Fibroblast of mammary gland (primary cell): ENCODE measurements around the gene PCNX1.

Experiments used
- DNase-seq: peaks from one replicate; pipeline ENCODE4 v3.0.0-alpha.2; 2010; ENCODE audit warnings: low read depth
- H3K4me3 ChIP-seq: 2 replicates; pipeline ENCODE4 v1.5.1; 2011; ENCODE audit warnings: low read depth, mild to moderate bottlenecking, low read length, moderate library complexity; ENCODE audit not compliant: control insufficient read depth
- TF ChIP-seq, protein P1 (sequence below): conservative IDR thresholded peaks from 2 replicates; pipeline ENCODE4 v1.5.1; 2011; ENCODE audit warnings: low read depth, low read length, inconsistent platforms; ENCODE audit not compliant: control insufficient read depth, insufficient read depth

PCNX1 gene

DNA sequence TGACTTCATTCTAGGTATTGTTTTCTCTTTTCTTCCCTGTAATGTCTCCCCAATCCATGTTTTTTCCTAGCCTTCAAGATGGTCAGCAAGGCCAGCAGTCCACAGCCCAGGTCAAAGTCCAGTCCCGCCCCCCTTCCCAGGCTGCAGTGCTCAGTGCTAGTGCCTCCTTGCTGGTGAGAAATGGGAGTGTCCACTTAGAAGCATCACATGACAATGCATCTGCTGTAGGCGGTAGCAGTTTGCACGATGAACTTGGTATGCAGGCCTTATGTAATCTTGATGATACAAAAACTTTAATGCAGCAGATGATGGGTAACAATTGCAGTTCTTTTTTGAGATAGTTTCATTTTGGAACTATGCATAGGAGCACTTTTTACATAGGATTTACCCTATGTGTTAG is 88.4 kb downstream of the PCNX1 start:
- no peak for DNase-seq
- no peak overlapping the region for H3K4me3 ChIP-seq
- TF ChIP-seq, protein P1, sequence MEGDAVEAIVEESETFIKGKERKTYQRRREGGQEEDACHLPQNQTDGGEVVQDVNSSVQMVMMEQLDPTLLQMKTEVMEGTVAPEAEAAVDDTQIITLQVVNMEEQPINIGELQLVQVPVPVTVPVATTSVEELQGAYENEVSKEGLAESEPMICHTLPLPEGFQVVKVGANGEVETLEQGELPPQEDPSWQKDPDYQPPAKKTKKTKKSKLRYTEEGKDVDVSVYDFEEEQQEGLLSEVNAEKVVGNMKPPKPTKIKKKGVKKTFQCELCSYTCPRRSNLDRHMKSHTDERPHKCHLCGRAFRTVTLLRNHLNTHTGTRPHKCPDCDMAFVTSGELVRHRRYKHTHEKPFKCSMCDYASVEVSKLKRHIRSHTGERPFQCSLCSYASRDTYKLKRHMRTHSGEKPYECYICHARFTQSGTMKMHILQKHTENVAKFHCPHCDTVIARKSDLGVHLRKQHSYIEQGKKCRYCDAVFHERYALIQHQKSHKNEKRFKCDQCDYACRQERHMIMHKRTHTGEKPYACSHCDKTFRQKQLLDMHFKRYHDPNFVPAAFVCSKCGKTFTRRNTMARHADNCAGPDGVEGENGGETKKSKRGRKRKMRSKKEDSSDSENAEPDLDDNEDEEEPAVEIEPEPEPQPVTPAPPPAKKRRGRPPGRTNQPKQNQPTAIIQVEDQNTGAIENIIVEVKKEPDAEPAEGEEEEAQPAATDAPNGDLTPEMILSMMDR = no peak

DNA sequence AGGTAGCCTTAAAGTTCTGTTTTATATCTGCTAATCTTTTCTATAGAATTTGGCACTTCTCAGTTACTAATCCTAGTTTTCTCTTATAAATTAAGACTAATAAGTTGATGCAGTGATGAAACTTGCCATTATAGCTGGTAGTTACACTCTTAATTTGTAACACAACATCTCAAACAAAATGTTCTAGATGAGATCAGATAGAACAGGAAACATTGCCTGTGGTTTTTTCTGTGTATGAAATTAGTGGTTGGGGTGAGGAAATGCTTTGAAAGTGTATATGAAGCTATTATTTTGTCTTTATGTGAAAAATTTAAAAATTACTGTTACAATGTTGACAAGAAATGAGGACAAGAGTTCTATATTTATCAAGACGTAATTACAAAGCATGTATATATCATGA is 91.9 kb downstream of the PCNX1 start:
- H3K4me3 ChIP-seq = no peak overlapping the region
- TF ChIP-seq, protein P1 = no peak
- no peak for DNase-seq

DNA sequence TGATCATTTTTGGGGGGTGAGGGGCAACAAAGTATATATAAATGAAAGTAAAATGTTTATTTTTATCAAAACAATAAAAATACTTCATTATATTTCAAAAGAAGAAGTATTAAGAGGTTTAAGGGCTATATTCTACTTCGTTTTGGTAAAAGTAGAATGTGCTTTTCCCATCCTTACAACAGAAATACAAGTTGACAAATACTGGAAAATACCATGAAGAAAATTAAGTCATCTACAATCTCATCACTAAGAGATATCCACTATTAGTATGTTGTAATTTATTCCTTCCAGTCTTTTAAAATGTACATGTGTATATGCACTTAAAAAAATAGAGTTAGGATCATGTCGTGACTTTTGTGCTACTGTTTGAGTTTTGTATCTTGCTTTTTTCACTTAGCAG is 92.8 kb downstream of the PCNX1 start:
- no peak overlapping the region for H3K4me3 ChIP-seq
- no peak for DNase-seq
- TF ChIP-seq, protein P1 = no peak

DNA sequence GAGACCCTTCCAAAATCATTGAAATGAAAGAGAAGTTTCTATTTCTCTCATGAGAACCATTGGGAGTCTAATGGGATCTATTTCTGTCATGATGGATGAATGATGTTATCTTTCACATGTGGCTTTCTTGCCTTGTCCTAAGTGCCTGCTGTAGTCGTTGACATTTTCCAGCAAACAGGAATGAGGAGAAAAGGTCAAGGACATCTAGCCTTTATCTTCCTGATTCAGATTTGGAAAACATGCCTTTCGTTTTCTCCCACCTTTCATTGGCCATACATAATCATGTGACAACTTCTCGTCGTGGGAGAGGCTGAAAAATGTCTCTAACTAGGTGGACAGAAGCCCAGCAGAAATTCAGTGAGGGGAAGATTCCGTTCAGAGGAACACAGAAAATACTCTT is 94.5 kb downstream of the PCNX1 start:
- TF ChIP-seq, protein P1 = no peak
- no peak overlapping the region for H3K4me3 ChIP-seq
- DNase-seq = no peak

DNA sequence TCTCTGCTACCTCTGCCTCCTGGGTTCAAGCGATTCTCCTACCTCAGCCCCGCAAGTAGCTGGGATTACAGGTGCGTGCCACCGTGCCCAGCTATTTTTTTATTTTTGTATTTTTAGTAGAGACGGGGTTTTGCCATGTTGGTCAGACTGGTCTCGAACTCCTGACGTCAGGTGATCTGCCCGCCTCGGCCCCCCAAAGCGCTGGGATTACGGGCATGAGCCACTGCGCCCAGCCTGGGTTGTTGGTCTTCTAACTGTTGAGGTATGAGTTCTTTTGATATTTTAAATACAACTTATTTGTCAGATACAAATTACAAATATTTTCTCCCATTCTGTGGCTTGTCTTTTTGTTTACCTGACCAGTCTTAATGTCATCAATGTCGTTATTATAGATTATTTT is 95.9 kb downstream of the PCNX1 start:
- no peak for DNase-seq
- TF ChIP-seq, protein P1 = no peak
- H3K4me3 ChIP-seq = no peak overlapping the region

DNA sequence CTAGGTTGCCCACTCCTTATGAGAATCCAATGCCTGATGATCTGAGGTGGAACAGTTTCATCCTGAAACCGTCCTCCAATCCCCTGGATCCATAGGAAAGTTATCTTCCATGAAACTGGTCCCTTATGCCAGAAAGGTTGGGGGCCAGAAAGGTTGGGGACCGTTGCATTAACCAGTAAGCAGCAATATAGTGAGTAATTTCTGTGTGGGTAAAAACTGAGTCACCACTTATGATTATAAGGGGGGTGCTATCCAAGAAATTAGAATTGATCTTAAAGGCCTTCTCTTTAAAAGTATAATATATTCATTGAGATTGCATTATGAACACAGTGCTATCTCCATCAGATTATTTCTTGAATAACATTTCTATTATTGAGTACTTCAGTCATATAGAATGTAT is 97.2 kb downstream of the PCNX1 start:
- TF ChIP-seq, protein P1 = no peak
- H3K4me3 ChIP-seq = no peak overlapping the region
- peak; percentile 39 for DNase-seq

DNA sequence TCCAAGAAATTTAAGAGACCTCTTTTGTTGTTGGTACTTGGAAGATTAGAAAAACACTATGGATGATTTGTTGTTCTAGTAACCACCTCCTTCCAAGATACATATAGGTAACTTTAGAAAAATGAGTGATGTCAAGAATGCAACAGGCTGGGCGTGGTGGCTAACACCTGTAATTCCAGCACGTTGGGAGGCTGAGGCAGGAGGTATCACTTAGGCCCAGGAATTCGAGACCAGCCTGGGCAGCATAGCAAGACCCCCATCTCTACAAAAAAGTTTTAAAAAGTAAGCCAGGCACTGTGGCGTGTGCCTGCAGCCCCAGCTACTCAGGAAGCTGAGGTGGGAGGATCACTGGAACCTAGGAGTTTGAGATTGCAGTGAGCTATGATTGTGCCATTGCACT is 97.8 kb downstream of the PCNX1 start:
- DNase-seq = no peak
- H3K4me3 ChIP-seq = no peak overlapping the region
- TF ChIP-seq, protein P1 = no peak
